ENCODE data around the gene CTNNA3.
"Not testable (repeated sequence)": the region's sequence is repeated elsewhere in the genome, so short reads cannot be mapped to it uniquely, and the experiment has no call there.

The CTNNA3 gene

GRCh38 chr10:67246066-67246555 lies 449.9 kb downstream of the CTNNA3 start:
- no peak for DNase-seq (ENCODE audit: low read depth)

GRCh38 chr10:67242528-67242927 lies 453.5 kb downstream of the CTNNA3 start:
- no peak for DNase-seq (ENCODE audit: low read depth)

GRCh38 chr10:67241451-67241850 lies 454.5 kb downstream of the CTNNA3 start:
- no peak for DNase-seq (ENCODE audit: low read depth)

- no peak for DNase-seq (ENCODE audit: low read depth)
Observed at GRCh38 chr10:67239864-67240497, 456.0 kb downstream of the CTNNA3 start.

GRCh38 chr10:67230680-67231500 lies 465.1 kb downstream of the CTNNA3 start:
- DNase-seq (ENCODE audit: low read depth), result not testable (repeated sequence)

- no peak for DNase-seq (ENCODE audit: low read depth)
Observed at GRCh38 chr10:67225226-67225625, 470.8 kb downstream of the CTNNA3 start.

- no peak for DNase-seq (ENCODE audit: low read depth)
Observed at GRCh38 chr10:67224553-67224952, 471.4 kb downstream of the CTNNA3 start.

GRCh38 chr10:67222934-67223333 lies 473.1 kb downstream of the CTNNA3 start:
- DNase-seq (ENCODE audit: low read depth), result no peak

- no peak for DNase-seq (ENCODE audit: low read depth)
Observed at GRCh38 chr10:67221939-67222494, 474.0 kb downstream of the CTNNA3 start.

- no peak for DNase-seq (ENCODE audit: low read depth)
Observed at GRCh38 chr10:67211680-67212079, 484.3 kb downstream of the CTNNA3 start.

GRCh38 chr10:67207923-67208322 lies 488.1 kb downstream of the CTNNA3 start:
- not testable (repeated sequence) for DNase-seq (ENCODE audit: low read depth)

- no peak for DNase-seq (ENCODE audit: low read depth)
Observed at GRCh38 chr10:67200913-67201564, 495.0 kb downstream of the CTNNA3 start.

GRCh38 chr10:67175354-67175753 lies 520.6 kb downstream of the CTNNA3 start:
- DNase-seq (ENCODE audit: low read depth), result no peak

GRCh38 chr10:67173787-67174186 lies 522.2 kb downstream of the CTNNA3 start:
- no peak for DNase-seq (ENCODE audit: low read depth)

GRCh38 chr10:67171970-67172369 lies 524.0 kb downstream of the CTNNA3 start:
- DNase-seq (ENCODE audit: low read depth), result no peak

GRCh38 chr10:67156239-67156638 lies 539.8 kb downstream of the CTNNA3 start:
- no peak for DNase-seq (ENCODE audit: low read depth)

GRCh38 chr10:67151471-67151870 lies 544.5 kb downstream of the CTNNA3 start:
- no peak for DNase-seq (ENCODE audit: low read depth)

- DNase-seq (ENCODE audit: low read depth), result no peak
Observed at GRCh38 chr10:67144530-67144929, 551.5 kb downstream of the CTNNA3 start.

- DNase-seq (ENCODE audit: low read depth), result no peak
Observed at GRCh38 chr10:67141300-67141699, 554.7 kb downstream of the CTNNA3 start.

GRCh38 chr10:67140641-67141040 lies 555.4 kb downstream of the CTNNA3 start:
- no peak for DNase-seq (ENCODE audit: low read depth)

GRCh38 chr10:67127441-67127840 lies 568.6 kb downstream of the CTNNA3 start:
- peak; percentile 76 for DNase-seq (ENCODE audit: low read depth)

GRCh38 chr10:67119651-67120050 lies 576.3 kb downstream of the CTNNA3 start:
- peak; percentile 8 for DNase-seq (ENCODE audit: low read depth)

GRCh38 chr10:67115972-67116371 lies 580.0 kb downstream of the CTNNA3 start:
- DNase-seq (ENCODE audit: low read depth), result peak; percentile 53

Measured in amniotic epithelial cell (primary cell).